Glutamatergic neuron (in vitro differentiated cells): ENCODE measurements around the gene USP30. TPM values are rescaled to one million over a fixed set of nuclear protein-coding genes. Genes with fewer than 3 reads are reported as not detected.

Experiments used
- DNase-seq: peaks from one replicate; pipeline ENCODE4 v3.0.0; 2022
- H3K27ac Mint-ChIP-seq: one replicate; pipeline ENCODE4 v1.8.0; 2020; ENCODE audit warnings: mild to moderate bottlenecking, mixed read lengths, inconsistent platforms; ENCODE audit not compliant: unreplicated experiment
- H3K27me3 Mint-ChIP-seq: one replicate; pipeline ENCODE4 v1.8.0; 2020; ENCODE audit warnings: mild to moderate bottlenecking, moderate library complexity, mixed read lengths, inconsistent platforms; ENCODE audit not compliant: unreplicated experiment
- H3K36me3 Mint-ChIP-seq: one replicate; pipeline ENCODE4 v1.8.0; 2020; ENCODE audit warnings: mild to moderate bottlenecking, mixed read lengths, inconsistent platforms; ENCODE audit not compliant: unreplicated experiment
- H3K4me1 Mint-ChIP-seq: one replicate; pipeline ENCODE4 v1.8.0; 2020; ENCODE audit warnings: mild to moderate bottlenecking, low read depth, mixed read lengths, inconsistent platforms; ENCODE audit not compliant: unreplicated experiment
- H3K4me3 Mint-ChIP-seq: one replicate; pipeline ENCODE4 v1.8.0; 2020; ENCODE audit warnings: mild to moderate bottlenecking, mixed read lengths, inconsistent platforms; ENCODE audit not compliant: unreplicated experiment
- H3K9me3 Mint-ChIP-seq: one replicate; pipeline ENCODE4 v1.8.0; 2020; ENCODE audit warnings: mild to moderate bottlenecking, moderate library complexity, mixed read lengths, inconsistent platforms; ENCODE audit not compliant: unreplicated experiment
- CTCF ChIP-seq: fragments of 200-600 bp; sonication (generic); IDR thresholded peaks from one replicate; pipeline ENCODE4 v1.5.0; 2021; ENCODE audit not compliant: partially characterized antibody, unreplicated experiment
- total RNA-seq: library from RNA; stranded (reverse); fragmentation: NEBNext Ultra II Directional; extraction: Animal tissue kit (Norgen Biotek cat#: 25700); gene quantifications from one replicate; pipeline ENCODE4 v1.2.1, GENCODE V29; 2021; ENCODE audit not compliant: unreplicated experiment

USP30 gene
- total RNA-seq, 1 donor from 2014 or later, result 14.4 TPM

GRCh38 chr12:109120095-109120494 is 67.7 kb downstream of the USP30 start:
- no peak for DNase-seq
- H3K27me3 Mint-ChIP-seq, result no peaks in the 10 kb centered on the region
- no peak overlapping the region for H3K4me3 Mint-ChIP-seq
- peaks cover 7% of the 10 kb centered on the region for H3K4me1 Mint-ChIP-seq
- H3K27ac Mint-ChIP-seq, result no peak overlapping the region
- H3K9me3 Mint-ChIP-seq, result no peaks in the 10 kb centered on the region
- no peaks in the 10 kb centered on the region for H3K36me3 Mint-ChIP-seq
- no peak for TF ChIP-seq CTCF

GRCh38 chr12:109120557-109120956 is 68.2 kb downstream of the USP30 start:
- Mint-ChIP-seq H3K4me1 (peaks cover 7% of the 10 kb centered on the region), H3K27me3 (no peaks in the 10 kb centered on the region), H3K36me3 (no peaks in the 10 kb centered on the region), H3K9me3 (no peaks in the 10 kb centered on the region), H3K4me3 (no peak overlapping the region), H3K27ac (no peak overlapping the region)
- TF ChIP-seq CTCF, result no peak
- no peak for DNase-seq

- H3K27ac Mint-ChIP-seq, result no peak overlapping the region
- TF ChIP-seq CTCF, result no peak
- no peak overlapping the region for H3K4me3 Mint-ChIP-seq
- no peaks in the 10 kb centered on the region for H3K36me3 Mint-ChIP-seq
- no peak for DNase-seq
- no peaks in the 10 kb centered on the region for H3K4me1 Mint-ChIP-seq
- H3K27me3 Mint-ChIP-seq, result no peaks in the 10 kb centered on the region
- no peaks in the 10 kb centered on the region for H3K9me3 Mint-ChIP-seq
Measured at GRCh38 chr12:109121346-109121880, 69.0 kb downstream of the USP30 start.

- Mint-ChIP-seq H3K27me3 (no peaks in the 10 kb centered on the region), H3K9me3 (no peaks in the 10 kb centered on the region), H3K4me3 (no peak overlapping the region), H3K36me3 (no peaks in the 10 kb centered on the region), H3K4me1 (peaks cover 2% of the 10 kb centered on the region), H3K27ac (no peak overlapping the region)
- no peak for TF ChIP-seq CTCF
- no peak for DNase-seq
Measured at GRCh38 chr12:109124878-109125648, 72.7 kb downstream of the USP30 start.

GRCh38 chr12:109125791-109126190 is 73.4 kb downstream of the USP30 start:
- Mint-ChIP-seq H3K4me3 (no peak overlapping the region), H3K9me3 (peaks cover 1% of the 10 kb centered on the region), H3K36me3 (no peaks in the 10 kb centered on the region), H3K4me1 (peaks cover 8% of the 10 kb centered on the region), H3K27ac (no peak overlapping the region), H3K27me3 (peaks cover 2% of the 10 kb centered on the region)
- no peak for DNase-seq
- no peak for TF ChIP-seq CTCF
